Measurements from ENCODE around the gene SMIM32. TPM values are rescaled to one million over a fixed set of nuclear protein-coding genes. Genes with fewer than 3 reads are reported as not detected.

SMIM32 gene
- total RNA-seq, 6 experiments from 2014 or later, result 0.25 to 1.1 TPM; not detected in 4

DNA sequence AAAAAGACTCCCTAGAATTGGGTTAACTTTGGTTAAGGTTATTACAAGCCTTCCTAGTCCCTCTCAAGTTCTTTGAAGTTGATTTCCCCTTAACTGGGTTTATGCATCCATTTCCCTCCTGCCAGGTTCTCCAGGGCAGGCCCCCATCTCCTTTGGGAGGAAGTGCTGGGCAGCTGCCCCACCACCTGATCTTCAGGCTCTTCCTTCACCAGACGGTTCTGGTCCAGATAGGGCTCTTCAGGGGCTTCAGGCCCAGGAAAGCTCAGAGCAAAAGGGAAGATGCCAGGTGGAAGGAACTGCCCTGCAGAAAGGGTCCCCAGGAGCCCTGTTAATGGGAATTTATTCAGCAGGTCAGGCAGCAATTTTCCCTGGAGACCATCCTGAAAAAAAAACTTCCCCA lies 2.1 kb downstream of the SMIM32 start:
- DNase-seq, result no peak
- Histone ChIP-seq H3K4me3 (no peak overlapping the region), H3K9me3 (no peaks in the 10 kb centered on the region), H3K27ac (no peak overlapping the region), H3K36me3 (peaks cover 0 to 3% (median 0%) of the 10 kb centered on the region in 4 donors), H3K27me3 (peaks cover 0 to 7% of the 10 kb centered on the region in 2 donors), H3K4me1 (peaks cover 0 to 25% (median 0%) of the 10 kb centered on the region in 4 donors)
- no peak for TF ChIP-seq POLR2A (IDR thresholded peaks at IDR 0.05)
- TF ChIP-seq, protein P1, sequence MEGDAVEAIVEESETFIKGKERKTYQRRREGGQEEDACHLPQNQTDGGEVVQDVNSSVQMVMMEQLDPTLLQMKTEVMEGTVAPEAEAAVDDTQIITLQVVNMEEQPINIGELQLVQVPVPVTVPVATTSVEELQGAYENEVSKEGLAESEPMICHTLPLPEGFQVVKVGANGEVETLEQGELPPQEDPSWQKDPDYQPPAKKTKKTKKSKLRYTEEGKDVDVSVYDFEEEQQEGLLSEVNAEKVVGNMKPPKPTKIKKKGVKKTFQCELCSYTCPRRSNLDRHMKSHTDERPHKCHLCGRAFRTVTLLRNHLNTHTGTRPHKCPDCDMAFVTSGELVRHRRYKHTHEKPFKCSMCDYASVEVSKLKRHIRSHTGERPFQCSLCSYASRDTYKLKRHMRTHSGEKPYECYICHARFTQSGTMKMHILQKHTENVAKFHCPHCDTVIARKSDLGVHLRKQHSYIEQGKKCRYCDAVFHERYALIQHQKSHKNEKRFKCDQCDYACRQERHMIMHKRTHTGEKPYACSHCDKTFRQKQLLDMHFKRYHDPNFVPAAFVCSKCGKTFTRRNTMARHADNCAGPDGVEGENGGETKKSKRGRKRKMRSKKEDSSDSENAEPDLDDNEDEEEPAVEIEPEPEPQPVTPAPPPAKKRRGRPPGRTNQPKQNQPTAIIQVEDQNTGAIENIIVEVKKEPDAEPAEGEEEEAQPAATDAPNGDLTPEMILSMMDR (IDR thresholded peaks at IDR 0.05), result no peak
- WGBS (ENCODE audit: insufficient coverage, low coverage, low lambda C conversion rate, missing lambda C conversion rate), result no CpG with 5 or more reads among the region's 1 CpG
- ATAC-seq, result no peak
- intact Hi-C loops (cut with DNase I), result no loop called here

- Histone ChIP-seq H3K27me3 (peaks cover 0 to 7% of the 10 kb centered on the region in 2 donors), H3K36me3 (peaks cover 0 to 3% (median 0%) of the 10 kb centered on the region in 4 donors), H3K9me3 (no peaks in the 10 kb centered on the region), H3K4me1 (peaks cover 0 to 25% (median 0%) of the 10 kb centered on the region in 4 donors), H3K4me3 (no peak overlapping the region), H3K27ac (no peak overlapping the region)
- intact Hi-C loops (cut with DNase I), result no loop called here
- no peak for TF ChIP-seq POLR2A (IDR thresholded peaks at IDR 0.05)
- TF ChIP-seq, protein P1 (IDR thresholded peaks at IDR 0.05), result no peak
- DNase-seq, result no peak
- WGBS (ENCODE audit: insufficient coverage, low coverage, low lambda C conversion rate, missing lambda C conversion rate), result 30% methylated on average over 4 of the region's 5 CpGs
- no peak for ATAC-seq
These were observed 2.8 kb downstream of the SMIM32 start for GRCh38 chr5:136190091-136190720.

DNA sequence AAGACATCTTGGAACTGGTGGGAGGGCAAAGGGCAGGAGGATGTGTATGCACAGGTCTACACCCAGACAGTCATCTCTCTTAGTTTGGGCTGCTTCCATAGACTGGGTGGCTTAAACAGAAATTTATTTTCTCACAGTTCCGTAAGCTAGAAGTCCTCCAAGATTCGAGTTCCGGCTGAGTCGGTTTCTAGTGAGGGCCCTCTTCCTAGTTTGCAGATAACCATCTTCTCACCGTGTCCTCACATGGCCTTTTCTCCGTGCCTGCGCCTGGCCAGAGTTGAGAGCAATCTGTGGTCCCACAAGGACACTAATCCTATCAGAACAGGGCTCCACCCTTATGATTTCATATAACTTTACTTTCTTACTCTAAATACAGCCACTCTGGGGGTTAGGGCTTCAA lies 4.1 kb downstream of the SMIM32 start:
- TF ChIP-seq, protein P1 (IDR thresholded peaks at IDR 0.05), result no peak
- TF ChIP-seq POLR2A (IDR thresholded peaks at IDR 0.05), result no peak
- no peak overlapping the region for H3K27ac ChIP-seq
- H3K27me3 ChIP-seq, result peaks cover 0 to 7% of the 10 kb centered on the region in 2 donors
- no peak for DNase-seq
- intact Hi-C loops (cut with DNase I), result no loop called here
- no peaks in the 10 kb centered on the region for H3K9me3 ChIP-seq
- ATAC-seq, result no peak
- peaks cover 0 to 3% (median 0%) of the 10 kb centered on the region in 4 donors for H3K36me3 ChIP-seq
- 86% methylated on average over 7 of the region's 7 CpGs for WGBS (ENCODE audit: insufficient coverage, low coverage, low lambda C conversion rate, missing lambda C conversion rate)
- peaks cover 0 to 25% (median 0%) of the 10 kb centered on the region in 4 donors for H3K4me1 ChIP-seq
- no peak overlapping the region for H3K4me3 ChIP-seq

DNA sequence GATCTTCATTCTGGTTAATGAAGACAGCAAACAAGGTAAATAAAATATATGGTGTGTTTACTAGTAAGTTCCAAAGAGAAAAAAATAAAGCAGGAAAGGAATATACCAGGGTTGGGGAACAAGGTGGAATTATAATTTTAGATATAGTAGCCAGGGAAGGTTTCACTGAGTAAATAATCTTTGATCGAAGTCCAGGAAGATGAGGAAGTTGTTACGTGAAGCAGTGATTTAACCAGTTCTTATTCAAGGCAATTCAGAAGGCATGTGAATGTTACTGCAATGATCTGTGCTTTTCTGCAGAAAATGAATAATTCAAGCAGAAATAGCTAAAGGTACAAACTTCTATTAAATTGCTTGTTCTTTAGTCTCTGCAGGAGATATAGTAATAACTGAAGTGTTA lies 6.2 kb downstream of the SMIM32 start:
- TF ChIP-seq, protein P1 (IDR thresholded peaks at IDR 0.05), result no peak
- TF ChIP-seq POLR2A (IDR thresholded peaks at IDR 0.05), result no peak
- no peak overlapping the region for H3K27ac ChIP-seq
- H3K4me1 ChIP-seq, result peaks cover 0 to 16% (median 0%) of the 10 kb centered on the region in 4 donors
- no peak for DNase-seq
- H3K9me3 ChIP-seq, result no peaks in the 10 kb centered on the region
- peaks cover 0 to 2% of the 10 kb centered on the region in 2 donors for H3K27me3 ChIP-seq
- H3K4me3 ChIP-seq, result no peak overlapping the region
- intact Hi-C loops (cut with DNase I), result no loop called here
- peaks cover 0 to 3% (median 0%) of the 10 kb centered on the region in 4 donors for H3K36me3 ChIP-seq
- ATAC-seq, result no peak
- WGBS (ENCODE audit: insufficient coverage, low coverage, low lambda C conversion rate, missing lambda C conversion rate), result 33% methylated on average over 2 of the region's 2 CpGs

Measured in right lobe of liver (tissue), 6 donors.